CMK (cell line): ENCODE measurements around the gene LRRC15.

Experiments used
- DNase-seq: peaks from one replicate; pipeline ENCODE4 v3.0.0-alpha.2; 2010; ENCODE audit warnings: low read depth

Gene LRRC15

GRCh38 chr3:194332858-194333211, 36.7 kb downstream of the LRRC15 start:
- DNase-seq, result no peak

GRCh38 chr3:194330579-194330978, 39.0 kb downstream of the LRRC15 start:
- DNase-seq, result no peak

DNA sequence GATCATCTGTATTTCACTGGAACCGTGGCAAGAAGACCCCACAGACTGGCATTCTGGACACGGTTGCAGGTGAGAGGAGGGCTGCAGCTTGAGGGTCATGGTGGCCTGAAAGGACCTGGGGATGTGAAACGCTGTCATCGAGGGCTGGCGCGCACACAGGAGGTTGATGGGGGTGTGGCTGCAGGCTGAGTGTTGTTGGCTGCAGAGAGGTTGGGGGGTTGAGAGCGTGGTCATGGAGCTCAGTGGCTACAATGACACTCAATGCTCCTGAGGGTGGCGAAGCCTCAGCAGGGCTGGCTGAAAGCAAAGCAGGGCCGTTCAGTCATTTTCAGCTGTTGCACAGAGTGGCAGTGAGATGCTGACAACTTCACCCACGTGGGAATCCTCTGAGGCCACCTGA, 39.4 kb downstream of the LRRC15 start:
- no peak for DNase-seq

GRCh38 chr3:194329583-194329965, 40.0 kb downstream of the LRRC15 start:
- DNase-seq, result no peak

GRCh38 chr3:194328942-194329582, 40.5 kb downstream of the LRRC15 start:
- no peak for DNase-seq

DNA sequence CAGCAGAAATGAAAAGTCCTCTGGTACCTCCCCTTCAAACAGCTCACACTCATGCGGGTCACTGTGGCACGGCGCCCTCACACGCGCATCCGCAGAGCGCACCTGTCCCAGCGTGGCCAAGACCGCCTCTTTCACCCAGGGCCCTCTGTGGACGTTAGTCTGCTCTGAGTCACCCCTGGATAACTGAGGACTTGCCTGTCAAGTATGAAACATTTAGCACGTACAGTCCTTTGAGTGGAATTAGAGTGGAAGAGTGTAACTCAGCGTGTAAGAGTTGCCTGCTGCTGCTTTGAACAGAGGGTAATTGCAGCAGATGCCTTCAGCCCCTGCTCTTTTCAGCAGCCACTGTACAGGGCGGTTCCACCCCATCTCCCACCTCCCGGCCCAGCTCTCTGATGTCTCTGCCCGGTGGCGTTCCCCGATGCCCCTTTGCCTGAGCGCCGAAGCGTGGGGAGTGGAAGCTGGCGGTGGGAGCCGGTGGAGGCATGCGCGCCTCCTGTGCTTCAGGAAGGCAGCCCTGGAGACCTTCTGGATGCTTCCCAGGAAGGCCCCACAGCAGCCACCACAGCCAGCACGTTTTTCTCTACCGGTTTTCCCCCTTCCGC, 41.4 kb downstream of the LRRC15 start:
- DNase-seq, result no peak

DNA sequence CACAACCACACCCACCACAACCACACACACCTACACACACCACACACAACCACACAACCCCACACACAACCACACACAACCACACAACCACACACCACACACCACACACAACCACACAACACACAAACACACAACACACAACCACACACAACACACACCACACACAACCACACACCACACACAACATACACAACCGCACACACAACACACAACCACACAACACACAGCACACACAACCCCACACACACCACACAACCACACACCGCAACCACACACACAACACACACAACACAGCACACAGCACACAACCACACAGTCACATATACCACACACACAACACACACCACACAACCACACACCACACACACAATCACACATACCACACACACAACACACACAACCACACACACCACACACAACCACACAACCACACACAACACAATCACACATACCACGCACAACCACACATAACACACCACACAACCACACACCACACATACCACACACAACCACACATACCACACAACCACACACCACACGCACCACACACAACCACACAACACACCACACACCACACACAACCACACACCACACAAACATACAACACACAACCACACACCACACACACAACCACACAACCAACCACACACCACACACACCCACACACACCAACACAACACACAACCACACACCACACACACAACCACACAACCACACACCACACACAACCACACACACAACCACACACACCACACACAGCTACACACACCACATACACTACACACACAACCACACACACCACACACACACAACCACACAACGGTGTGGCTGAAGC, 42.1 kb downstream of the LRRC15 start:
- DNase-seq, result no peak

DNA sequence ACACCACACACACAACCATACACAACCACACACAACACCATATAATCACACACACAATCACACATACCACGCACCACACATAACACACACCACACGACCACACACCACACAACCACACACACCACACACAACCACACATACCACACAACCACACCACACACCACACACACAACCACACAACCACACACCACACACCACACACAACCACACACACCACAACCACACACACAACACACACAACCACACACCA, 42.6 kb downstream of the LRRC15 start:
- DNase-seq, result no peak

DNA sequence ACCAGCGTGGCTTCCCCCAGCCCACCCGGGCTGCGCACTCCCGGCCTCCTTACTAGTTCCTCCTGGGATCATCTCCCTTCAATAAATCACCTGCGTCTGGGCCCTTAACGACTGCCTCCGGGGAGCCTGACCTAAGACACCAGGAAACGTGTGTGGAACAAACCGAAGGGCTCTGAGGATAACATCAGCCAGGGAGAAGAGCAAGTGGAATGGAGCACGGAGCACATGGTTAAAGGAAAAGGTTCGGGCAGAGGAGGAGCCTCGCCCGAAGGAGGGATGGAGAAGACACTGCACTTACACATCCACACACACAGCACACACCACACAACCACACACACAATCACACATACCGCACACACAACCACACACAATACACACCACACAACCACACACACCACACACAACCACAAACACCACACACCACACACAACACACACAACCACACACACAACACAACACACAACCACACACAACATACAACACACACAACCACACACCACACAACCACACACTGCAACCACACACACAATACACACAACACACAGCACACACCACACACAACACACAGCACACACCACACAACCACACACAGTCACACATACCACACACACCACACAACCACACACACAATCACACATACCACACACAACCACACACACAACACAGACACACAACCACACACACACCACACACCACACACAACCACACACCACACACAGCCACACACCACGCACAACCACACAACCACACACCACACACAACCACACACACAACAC, 43.2 kb downstream of the LRRC15 start:
- no peak for DNase-seq

DNA sequence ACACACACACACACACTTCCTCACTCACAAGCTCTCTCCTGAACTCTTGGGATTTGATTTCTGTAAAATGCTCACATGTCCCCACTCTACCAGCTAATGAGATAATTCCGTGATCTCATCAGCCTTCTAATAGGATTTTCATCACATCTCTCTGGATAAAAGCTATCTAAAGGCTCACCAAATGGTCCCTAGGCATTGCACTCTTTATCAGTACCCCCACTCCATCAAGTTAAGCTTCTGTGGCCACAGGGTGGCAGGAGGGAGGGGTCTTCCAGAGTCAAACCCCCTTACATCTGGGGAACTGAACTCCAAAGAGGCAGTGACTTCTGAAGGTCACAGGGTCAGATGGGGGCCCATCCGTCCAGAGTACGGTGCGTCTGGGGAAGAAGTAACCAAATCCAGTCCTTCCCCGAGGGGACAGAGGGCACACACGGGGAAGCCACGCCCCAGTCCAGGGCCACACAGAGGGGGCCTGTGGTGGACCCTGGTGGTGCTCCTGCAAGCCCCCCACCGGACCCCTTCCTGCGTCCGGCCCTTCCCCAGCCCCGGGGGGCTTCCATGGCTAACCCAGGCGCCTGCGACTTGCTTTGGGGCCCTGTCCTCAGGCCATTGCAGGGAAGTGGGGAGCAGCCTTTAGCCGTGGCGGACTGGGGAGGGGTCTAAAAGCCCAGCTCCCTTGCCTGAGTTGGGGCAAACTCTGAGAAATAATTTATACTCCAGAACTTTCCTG, 44.0 kb downstream of the LRRC15 start:
- DNase-seq, result no peak

GRCh38 chr3:194324823-194325327, 44.7 kb downstream of the LRRC15 start:
- DNase-seq, result no peak

DNA sequence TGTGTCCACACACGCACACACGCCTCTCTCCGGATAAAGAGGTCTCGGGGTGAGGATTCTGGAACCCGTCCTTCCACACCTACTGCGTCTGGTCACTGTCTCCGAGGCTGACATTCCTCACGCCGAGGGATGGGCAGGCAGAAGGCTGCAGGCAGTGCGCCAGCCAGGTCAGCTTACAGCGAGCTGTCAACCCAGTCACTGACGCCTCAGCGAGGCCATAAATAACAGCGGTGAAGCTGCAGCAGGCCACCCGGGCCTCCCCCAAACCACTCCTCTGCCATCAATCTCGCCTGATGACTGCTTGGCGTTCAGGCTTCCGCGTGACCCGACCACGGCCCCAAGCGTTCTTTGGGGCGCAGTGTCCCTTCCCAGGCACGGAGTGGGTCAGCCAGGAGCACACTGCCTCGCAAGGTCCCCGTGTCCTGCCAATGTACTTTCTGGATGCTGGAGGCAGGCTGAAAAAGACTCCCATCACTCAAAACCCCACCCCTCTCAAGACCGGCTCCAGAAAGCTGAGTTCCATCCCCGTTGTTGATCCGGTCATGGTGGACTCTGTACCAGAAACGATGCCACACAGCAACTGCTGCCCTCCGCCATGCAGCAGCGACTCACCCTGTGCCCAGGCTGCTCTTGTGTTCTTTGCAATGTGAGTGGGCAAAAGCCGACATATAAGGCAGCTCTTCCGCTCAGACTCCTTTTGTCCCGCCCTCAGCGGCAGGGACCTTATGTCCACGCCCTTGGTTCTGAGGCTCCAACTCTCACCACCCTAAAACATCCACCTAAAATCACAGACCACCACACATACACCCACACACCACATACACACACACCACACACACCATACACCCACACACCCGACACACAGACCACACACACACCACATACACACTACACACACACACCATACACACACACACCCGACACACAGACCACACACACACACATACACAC, 45.5 kb downstream of the LRRC15 start:
- no peak for DNase-seq

DNA sequence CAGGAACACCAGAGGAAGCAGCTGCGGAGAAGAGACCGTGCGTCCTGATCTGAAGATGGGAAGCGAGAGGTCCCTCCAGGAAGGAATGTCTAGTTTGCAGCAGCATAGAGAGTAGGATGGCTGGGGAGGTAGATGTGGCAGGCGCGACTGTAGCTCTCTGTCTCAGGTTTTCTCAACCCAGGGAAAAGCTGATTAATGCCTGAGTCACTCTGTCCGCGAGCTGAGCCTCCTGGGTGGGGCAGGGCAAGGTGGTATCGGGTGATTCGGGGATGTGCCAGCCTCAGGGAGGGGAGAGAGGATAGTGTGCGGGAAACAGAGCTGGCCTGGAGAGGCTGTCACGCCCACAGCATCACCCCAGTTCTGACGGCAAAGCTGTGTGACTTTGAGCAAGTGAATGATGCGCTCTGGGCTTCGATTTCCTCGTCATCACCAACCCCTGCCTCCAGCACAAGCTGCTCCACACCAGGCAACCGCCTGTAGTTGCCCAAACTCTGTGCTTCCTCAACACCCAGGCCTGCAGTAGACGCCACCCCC, 46.8 kb downstream of the LRRC15 start:
- no peak for DNase-seq

GRCh38 chr3:194321693-194322640, 47.6 kb downstream of the LRRC15 start:
- no peak for DNase-seq

- no peak for DNase-seq
Observed at GRCh38 chr3:194320744-194321243, 48.7 kb downstream of the LRRC15 start.

DNA sequence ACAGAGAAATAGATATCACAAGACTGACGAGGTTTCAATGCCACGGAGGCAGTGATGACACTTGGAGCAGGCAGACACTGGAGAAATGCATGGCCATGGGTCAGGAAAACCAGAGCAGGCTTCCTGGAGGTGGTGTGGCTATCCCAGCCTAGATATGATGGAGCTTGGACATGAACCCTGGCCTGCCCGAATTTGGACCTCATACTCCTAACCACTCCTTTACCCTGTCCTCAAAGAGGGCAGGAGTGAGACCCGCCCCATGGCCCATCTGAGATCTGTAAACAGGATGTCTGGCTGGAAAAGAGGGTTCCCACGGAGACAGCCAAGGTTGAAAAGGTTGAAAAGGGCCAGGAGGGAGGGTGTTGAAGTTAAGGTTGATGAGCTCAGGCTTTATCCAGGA, 49.4 kb downstream of the LRRC15 start:
- DNase-seq, result no peak

DNA sequence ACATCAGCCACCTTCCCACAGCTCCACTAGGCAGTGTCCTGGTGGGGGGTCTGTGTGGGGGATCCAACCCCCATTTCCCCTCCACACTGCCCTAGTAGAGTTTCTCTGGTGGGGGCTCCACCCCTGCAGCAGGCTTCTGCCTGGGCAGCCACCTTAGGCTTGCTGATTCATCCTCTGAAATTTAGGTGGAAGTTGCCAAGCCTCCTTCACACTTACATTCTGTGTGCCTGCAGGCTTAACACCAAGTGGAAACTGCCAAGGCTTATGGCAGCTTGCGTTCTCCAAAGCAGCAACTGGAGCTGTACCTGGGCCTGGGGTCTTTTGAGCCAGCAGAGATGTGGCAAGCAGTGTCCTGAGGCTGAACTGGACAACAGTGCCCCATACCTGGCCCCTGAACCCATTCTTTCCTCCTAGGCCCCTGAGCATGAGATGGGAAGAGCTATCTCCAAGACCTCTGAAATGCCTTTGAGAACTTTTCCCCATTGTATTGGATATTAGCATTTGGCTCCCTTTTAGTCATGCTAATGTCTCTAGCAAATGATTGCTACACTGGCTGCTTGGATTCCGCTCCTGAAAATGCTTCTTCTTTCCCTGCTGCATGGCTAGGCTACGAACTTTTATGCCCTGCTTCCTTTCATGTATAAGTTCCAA, 50.9 kb downstream of the LRRC15 start:
- no peak for DNase-seq

DNA sequence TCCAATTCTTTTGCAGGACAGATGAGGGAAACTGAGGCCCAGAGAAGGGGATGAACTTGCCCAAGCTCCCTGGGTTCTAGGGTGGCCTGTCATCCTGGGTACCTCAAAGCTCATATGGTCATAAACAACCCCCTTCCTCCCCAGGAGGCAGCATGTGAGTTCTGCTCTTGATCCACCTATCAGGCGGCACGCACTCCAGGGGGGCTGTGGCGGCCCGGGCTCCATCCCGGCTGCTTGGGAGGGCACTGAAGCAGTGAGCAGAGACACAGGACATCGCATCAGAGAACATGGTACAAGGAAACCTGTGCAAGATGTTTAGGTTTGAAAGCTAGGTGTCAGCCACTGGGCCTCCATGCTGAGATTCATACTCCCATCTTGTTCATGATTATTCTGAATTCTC, 52.6 kb downstream of the LRRC15 start:
- DNase-seq, result no peak

- DNase-seq, result no peak
Observed at GRCh38 chr3:194315965-194316361, 53.6 kb downstream of the LRRC15 start.
